ENCODE measurements around the gene MOB1A.

MOB1A gene

DNA sequence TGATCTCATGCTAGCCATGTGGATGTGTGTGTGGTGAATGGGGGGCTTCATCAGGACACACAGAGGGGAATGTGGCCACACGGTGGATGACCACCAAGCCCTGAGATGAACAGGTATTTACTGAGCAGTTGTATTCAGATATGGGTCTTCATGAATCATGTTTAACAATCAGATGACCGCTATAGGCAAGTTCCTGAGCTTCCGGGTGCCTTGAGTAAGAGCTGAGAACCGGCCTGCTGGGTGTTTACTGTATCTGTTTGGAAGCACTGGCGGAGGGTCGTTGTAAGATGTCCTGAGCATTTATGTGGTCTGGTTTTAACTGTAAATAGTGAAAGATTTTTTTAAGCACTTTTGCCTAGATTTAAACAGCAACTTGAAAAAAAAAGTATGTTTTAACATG is 74.9 kb downstream of the MOB1A start:
- DNase-seq (ENCODE audit: low spot score) = no peak

Data from kidney tubule cell (primary cell).